ENCODE data around the gene KRT81.

GRCh38 chr12:52254965-52255751, 36.2 kb downstream of the KRT81 start:
- TF ChIP-seq CTCF (conservative IDR thresholded peaks at IDR 0.05; ENCODE audit: low read length) (no peak), EZH2phosphoT487 (IDR thresholded peaks at IDR 0.05; ENCODE audit: borderline replicate concordance) (no peak)
